PC-9 (cell line): Measurements from ENCODE around the gene SH3RF3.

Experiments used
- CTCF ChIP-seq: fragments of 200-600 bp; sonication (generic); conservative IDR thresholded peaks from 2 replicates; pipeline ENCODE4 v1.6.1; 2017; ENCODE audit warnings: mixed run types, antibody characterized with exemption, mild to moderate bottlenecking, moderate library complexity
- EZH2 ChIP-seq: fragments of 200-600 bp; sonication (generic); IDR thresholded peaks from 2 replicates; pipeline ENCODE4 v1.8.0; 2017; ENCODE audit warnings: antibody characterized with exemption, low read depth

GRCh38 chr2:109513749-109514588, 385.0 kb downstream of the SH3RF3 start:
- no peak for TF ChIP-seq CTCF
- no peak for TF ChIP-seq EZH2
